Prostate gland (tissue), 2 donors: ENCODE results near the gene AMFR. TPM values are rescaled to one million over a fixed set of nuclear protein-coding genes. Genes with fewer than 3 reads are reported as not detected.

Experiments
- DNase-seq: peaks from one replicate; pipeline ENCODE4 v3.0.0-alpha.2; 2019; ENCODE audit warnings: low spot score
- H3K27ac ChIP-seq, 2 donors: fragments of 200-600 bp; sonication (generic); 2 replicates each; pipeline ENCODE4 v1.5.1; 2017 to 2019
- H3K27me3 ChIP-seq: fragments of 200-600 bp; sonication (generic); replicated peaks from 2 replicates; pipeline ENCODE4 v1.5.1; 2019; ENCODE audit not compliant: insufficient read depth
- H3K36me3 ChIP-seq, 2 donors: fragments of 200-600 bp; sonication (generic); 1 replicate in 1 of 2; 2 replicates in 1 of 2; pipeline versions ENCODE4 v1.5.1 to v1.8.1; 2017 to 2019
- H3K4me1 ChIP-seq: fragments of 200-600 bp; sonication (generic); replicated peaks from 2 replicates; pipeline ENCODE4 v1.5.1; 2019
- H3K4me3 ChIP-seq, 2 donors: fragments of 200-600 bp; sonication (generic); 2 replicates each; pipeline ENCODE4 v1.5.1; 2017 to 2019
- H3K9me3 ChIP-seq: fragments of 200-600 bp; sonication (generic); 2 replicates; pipeline ENCODE4 v1.5.1; 2017
- POLR2A ChIP-seq: fragments of 450-650 bp; IDR thresholded peaks from one replicate; pipeline ENCODE4 v1.6.1; 2016; ENCODE audit warnings: antibody characterized with exemption, mild to moderate bottlenecking
- POLR2AphosphoS5 ChIP-seq: sonication (generic); formaldehyde crosslinking; IDR thresholded peaks from one replicate; pipeline ENCODE4 v1.6.1; 2017; ENCODE audit warnings: antibody characterized with exemption
- WGBS: methylation state at CpG from one replicate; pipeline ENCODE4 v1.1.5; 2018; 5-methylcytosine and 5-hydroxymethylcytosine counted together
- intact Hi-C: fragments of 100-400 bp; cut with DNase I; formaldehyde crosslinking; loops from one replicate; pipeline ENCODE4 v1.14.2; 2022
- total RNA-seq, 2 donors: library from RNA; depleted of rRNA; stranded (reverse); fragments of >200 nt; gene quantifications; one replicate each; pipeline ENCODE4 v1.1.0, GENCODE V29; 2016
- TF ChIP-seq, protein P1 (sequence below), 4 experiments: fragments of 200-600 bp in 2 of 4; fragments of 450-650 bp in 2 of 4; sonication (generic) in 2 of 4; IDR thresholded peaks; 1 replicate in 3 of 4; 2 replicates in 1 of 4; pipeline ENCODE4 v1.5.1; 2016 to 2019; ENCODE audit warnings: antibody characterized with exemption in 4 of 4, mild to moderate bottlenecking in 2 of 4, moderate library complexity in 2 of 4

The AMFR gene
- total RNA-seq, 2 donors from 2014 or later: 123 to 261 TPM

DNA sequence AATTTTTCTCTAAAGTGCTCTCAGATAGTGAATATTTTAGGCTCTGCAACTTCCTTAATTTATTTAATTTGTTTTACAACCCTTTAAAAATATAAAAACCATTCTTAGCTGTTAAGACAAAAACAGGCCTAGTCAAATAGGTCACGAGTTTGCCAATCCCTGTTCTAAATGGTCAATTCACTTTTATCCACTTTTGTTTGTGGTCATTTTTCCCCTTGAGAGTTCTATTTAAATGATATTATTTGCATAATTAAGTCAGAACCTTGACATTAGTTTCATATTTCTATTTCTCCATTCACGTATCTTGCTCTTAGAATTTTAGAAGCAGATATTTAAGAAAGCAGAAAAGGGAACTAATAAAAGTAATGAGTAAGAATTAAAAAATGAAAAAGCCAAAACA is 4.0 kb downstream of the AMFR start:
- Histone ChIP-seq H3K4me1 (peaks cover 2% of the 10 kb centered on the region), H3K4me3 (no peak overlapping the region), H3K9me3 (no peaks in the 10 kb centered on the region), H3K27me3 (no peaks in the 10 kb centered on the region), H3K36me3 (no peaks in the 10 kb centered on the region), H3K27ac (no peak overlapping the region)
- WGBS: 81% methylated on average over 2 of the region's 2 CpGs
- intact Hi-C loops: no loop called here
- no peak for TF ChIP-seq POLR2A
- TF ChIP-seq POLR2AphosphoS5: no peak
- TF ChIP-seq, protein P1, sequence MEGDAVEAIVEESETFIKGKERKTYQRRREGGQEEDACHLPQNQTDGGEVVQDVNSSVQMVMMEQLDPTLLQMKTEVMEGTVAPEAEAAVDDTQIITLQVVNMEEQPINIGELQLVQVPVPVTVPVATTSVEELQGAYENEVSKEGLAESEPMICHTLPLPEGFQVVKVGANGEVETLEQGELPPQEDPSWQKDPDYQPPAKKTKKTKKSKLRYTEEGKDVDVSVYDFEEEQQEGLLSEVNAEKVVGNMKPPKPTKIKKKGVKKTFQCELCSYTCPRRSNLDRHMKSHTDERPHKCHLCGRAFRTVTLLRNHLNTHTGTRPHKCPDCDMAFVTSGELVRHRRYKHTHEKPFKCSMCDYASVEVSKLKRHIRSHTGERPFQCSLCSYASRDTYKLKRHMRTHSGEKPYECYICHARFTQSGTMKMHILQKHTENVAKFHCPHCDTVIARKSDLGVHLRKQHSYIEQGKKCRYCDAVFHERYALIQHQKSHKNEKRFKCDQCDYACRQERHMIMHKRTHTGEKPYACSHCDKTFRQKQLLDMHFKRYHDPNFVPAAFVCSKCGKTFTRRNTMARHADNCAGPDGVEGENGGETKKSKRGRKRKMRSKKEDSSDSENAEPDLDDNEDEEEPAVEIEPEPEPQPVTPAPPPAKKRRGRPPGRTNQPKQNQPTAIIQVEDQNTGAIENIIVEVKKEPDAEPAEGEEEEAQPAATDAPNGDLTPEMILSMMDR (IDR thresholded peaks at IDR 0.05): no peak
- no peak for DNase-seq

DNA sequence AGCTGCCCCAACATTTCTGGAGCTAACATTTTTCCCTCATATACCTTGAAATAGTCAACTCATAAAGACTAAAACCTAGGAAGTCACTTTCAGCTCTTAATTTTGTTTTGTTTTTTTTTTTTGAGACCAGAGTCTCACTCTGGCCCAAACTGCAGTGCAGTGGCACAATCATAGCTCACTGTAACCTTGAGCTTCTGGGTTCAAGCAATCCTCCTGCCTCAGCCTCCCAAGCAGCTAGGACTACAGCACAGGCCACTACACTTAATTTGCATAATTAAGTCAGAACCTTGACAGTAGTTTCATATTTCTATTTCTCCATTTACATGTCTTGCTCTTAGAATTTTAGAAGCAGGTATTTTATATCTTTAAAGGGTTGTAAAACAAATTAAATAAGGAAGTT is 4.7 kb downstream of the AMFR start:
- no peaks in the 10 kb centered on the region for H3K27me3 ChIP-seq

DNA sequence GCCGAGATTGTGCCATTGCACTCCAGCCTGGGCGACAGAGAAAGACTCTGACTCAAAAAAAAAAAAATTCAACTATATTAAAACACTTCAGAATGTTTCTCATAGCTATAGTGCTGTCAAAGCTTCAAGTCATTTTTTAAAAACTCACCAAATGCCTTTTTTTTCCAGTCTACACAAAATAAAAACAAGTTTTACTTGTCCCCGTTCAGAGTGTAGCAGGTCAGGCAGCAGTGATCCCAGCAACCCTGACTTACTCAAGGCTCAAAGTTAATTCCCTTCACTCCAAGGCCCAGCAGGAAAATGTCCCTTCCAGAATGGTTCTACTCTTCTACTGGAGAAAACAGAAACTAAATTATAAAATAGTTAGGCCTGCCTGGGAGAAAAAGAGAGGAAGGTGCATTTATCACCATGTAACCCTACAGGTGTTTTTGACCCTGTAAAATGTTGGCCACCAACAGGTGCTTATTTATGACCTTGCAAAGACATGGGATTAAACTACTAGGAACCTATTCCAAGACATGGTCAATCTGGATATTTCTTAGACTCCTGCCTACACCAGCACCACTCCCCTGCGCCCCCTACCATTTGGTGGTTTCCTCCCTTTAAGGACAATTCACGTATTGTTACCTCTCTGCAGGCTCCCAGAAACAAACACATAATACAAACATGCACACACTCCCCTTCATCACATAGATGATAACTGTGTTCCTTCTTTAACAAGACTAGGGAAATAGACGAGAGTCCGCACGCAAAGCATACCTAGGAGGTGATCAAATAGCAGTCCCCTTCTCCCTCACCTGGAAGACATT is 5.4 kb downstream of the AMFR start:
- intact Hi-C loops: no loop called here
- WGBS: 58% methylated on average over 8 of the region's 8 CpGs

More for the DNA sequence above, 4.7 kb downstream of the AMFR start:
- Histone ChIP-seq H3K27ac (no peak overlapping the region), H3K9me3 (no peaks in the 10 kb centered on the region), H3K36me3 (no peaks in the 10 kb centered on the region), H3K4me1 (peaks cover 2% of the 10 kb centered on the region), H3K4me3 (no peak overlapping the region)
- TF ChIP-seq POLR2A (no peak), POLR2AphosphoS5 (no peak)
- TF ChIP-seq, protein P1 (IDR thresholded peaks at IDR 0.05): no peak
- DNase-seq: no peak
- intact Hi-C loops: no loop called here

DNA sequence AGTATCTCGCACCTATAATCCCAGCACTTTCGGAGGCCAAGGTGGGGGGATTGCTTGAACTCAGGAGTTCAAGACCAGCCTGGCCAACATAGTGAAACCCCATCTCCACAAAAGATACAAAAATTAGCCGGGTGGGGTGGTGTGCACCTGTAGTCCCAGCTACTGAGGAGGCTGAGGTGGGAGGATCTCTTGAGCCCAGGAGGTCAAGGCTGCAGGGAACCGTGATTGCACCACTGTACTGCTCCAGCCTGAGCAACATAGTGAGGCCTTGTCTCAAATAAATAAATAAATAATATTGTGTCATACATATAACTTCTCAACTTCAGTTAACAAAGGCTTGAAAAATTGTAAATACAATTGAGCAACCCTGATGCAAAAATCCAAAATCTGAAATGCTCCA is 8.2 kb downstream of the AMFR start:
- intact Hi-C loops: no loop called here
- no peak for TF ChIP-seq POLR2A
- Histone ChIP-seq H3K36me3 (no peaks in the 10 kb centered on the region), H3K27me3 (no peaks in the 10 kb centered on the region), H3K27ac (no peak overlapping the region), H3K4me1 (peaks cover 2% of the 10 kb centered on the region), H3K9me3 (no peaks in the 10 kb centered on the region), H3K4me3 (no peak overlapping the region)
- DNase-seq: no peak
- WGBS: 93% methylated on average over 4 of the region's 4 CpGs

More for the DNA sequence above, 5.4 kb downstream of the AMFR start:
- H3K27me3 ChIP-seq: no peaks in the 10 kb centered on the region
- H3K36me3 ChIP-seq: no peaks in the 10 kb centered on the region
- no peak overlapping the region for H3K27ac ChIP-seq
- no peak for DNase-seq
- no peak overlapping the region for H3K4me3 ChIP-seq
- H3K9me3 ChIP-seq: no peaks in the 10 kb centered on the region
- H3K4me1 ChIP-seq: peaks cover 2% of the 10 kb centered on the region
- TF ChIP-seq POLR2AphosphoS5 (no peak), POLR2A (no peak)
- TF ChIP-seq, protein P1 (IDR thresholded peaks at IDR 0.05): no peak

DNA sequence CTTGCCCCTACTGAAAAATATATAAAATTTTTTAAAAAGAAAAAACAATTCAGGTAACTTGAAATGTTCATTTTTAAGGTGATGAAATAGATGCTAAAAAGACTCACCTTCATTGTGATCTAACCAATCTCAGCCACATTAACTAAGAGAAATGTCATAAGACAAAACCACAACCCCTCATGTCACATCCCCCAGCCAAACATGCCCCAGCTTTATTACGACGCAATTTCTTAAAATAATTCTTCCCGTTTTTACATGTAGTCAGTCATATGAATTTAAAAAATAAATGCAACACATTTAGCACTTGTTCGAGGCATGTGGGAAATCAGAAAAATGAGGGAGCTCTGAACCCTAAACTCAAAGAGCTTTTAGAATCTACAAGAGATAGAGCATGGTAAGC is 9.5 kb downstream of the AMFR start:
- no peak for DNase-seq
- Histone ChIP-seq H3K4me3 (no peak overlapping the region), H3K9me3 (no peaks in the 10 kb centered on the region), H3K4me1 (peaks cover 2% of the 10 kb centered on the region), H3K27ac (no peak overlapping the region), H3K27me3 (no peaks in the 10 kb centered on the region), H3K36me3 (no peaks in the 10 kb centered on the region)
- TF ChIP-seq POLR2AphosphoS5: no peak
- no peak for TF ChIP-seq POLR2A
- TF ChIP-seq, protein P1 (IDR thresholded peaks at IDR 0.05): no peak
- WGBS: 86% methylated on average over 4 of the region's 4 CpGs
- intact Hi-C loops: no loop called here
